ENCODE results near the gene TYW5. TPM values are rescaled to one million over a fixed set of nuclear protein-coding genes. Genes with fewer than 3 reads are reported as not detected.

The TYW5 gene
- polyA plus RNA-seq, 1 of the 3 experiments (the other 2 are of a cell fraction) = 3.6 TPM

DNA sequence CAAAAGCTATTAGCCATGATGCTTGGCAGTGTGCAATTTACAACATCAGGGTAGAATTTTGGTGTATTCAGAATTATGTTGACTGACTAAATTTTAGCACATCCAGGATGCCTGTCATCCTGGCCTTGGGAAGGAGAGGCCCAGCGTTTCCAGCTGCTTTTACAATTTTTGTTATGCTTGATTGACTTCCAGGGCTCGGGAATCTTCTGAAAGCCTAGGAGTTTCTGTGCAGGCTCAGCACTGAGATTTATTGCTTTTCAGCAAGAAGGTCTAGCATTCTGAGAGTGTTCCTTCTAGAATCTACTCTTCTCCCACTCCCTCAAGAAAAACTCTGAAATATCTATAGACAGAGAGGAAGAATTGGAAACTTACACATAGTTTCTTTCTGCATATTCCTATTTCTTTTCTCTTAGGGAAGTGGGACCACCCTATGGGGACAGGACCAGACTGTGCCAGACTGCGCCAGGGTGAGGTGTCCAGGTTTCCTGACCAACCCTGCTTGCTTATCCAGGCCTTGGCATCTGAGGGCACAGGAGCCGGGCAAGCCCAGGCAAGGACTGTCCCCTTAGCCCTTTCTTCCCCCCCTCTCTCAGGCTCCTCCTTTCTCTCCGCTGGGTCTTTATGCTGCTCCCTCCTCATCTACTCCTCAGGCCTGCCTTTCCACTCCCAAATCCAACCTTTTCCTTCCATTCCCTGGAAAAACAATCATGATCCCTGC, 27.0 kb upstream of the TYW5 start:
- POLR2A ChIA-PET = no interaction called here
- WGBS (ENCODE audit: low lambda C conversion rate) = 91% methylated on average over 5 of the region's 5 CpGs
- Histone ChIP-seq H3K9me3 (no peaks in the 10 kb centered on the region), H3K79me2 (ENCODE audit: insufficient read depth) (no peaks in the 10 kb centered on the region), H3K9me2 (no peaks in the 10 kb centered on the region), H3K4me1 (ENCODE audit: control insufficient read depth in 1 of 2, insufficient read depth in 2 of 2, low read depth in 1 of 2, low read length in 1 of 2) (peaks cover 5 to 8% of the 10 kb centered on the region in 2 experiments; a peak in 2 of 4 replicates), H3K36me3 (replicated peaks in 1 of 2; ENCODE audit: control insufficient read depth in 1 of 2, insufficient read depth in 2 of 2, low read length in 1 of 2) (no peaks in the 10 kb centered on the region), H3K9ac (no peak overlapping the region), H3K4me3 (ENCODE audit: low read depth in 2 of 2, low read length in 1 of 2) (no peak overlapping the region), H4K20me1 (ENCODE audit: insufficient read depth) (no peaks in the 10 kb centered on the region), H3K27me3 (ENCODE audit: insufficient read depth) (no peaks in the 10 kb centered on the region), H3K27ac (ENCODE audit: low read depth in 2 of 2, low read length in 1 of 2) (no peak overlapping the region), H2AFZ (ENCODE audit: low read depth) (no peak overlapping the region), H3K4me2 (no peak overlapping the region), H3F3A (replicated peaks; ENCODE audit: insufficient read depth) (no peaks in the 10 kb centered on the region)
- DNase-seq = no peak
- TF ChIP-seq MXI1 (IDR thresholded peaks at IDR 0.05; ENCODE audit: low read depth, low read length) = no peak
- TF ChIP-seq FOSL2 (IDR thresholded peaks at IDR 0.05; ENCODE audit: borderline replicate concordance, low read depth) = no peak
- no peak for TF ChIP-seq SMC3 (IDR thresholded peaks at IDR 0.05; ENCODE audit: low read depth, low read length)
- TF ChIP-seq FOXJ3 (CRISPR knock-in tag; IDR thresholded peaks at IDR 0.05) = no peak
- no peak for TF ChIP-seq SIN3A (IDR thresholded peaks at IDR 0.05; ENCODE audit: borderline replicate concordance, low read depth, low read length)
- TF ChIP-seq JUND (IDR thresholded peaks at IDR 0.05) = no peak
- no peak for TF ChIP-seq TCF12 (IDR thresholded peaks at IDR 0.05)
- TF ChIP-seq, protein P1, sequence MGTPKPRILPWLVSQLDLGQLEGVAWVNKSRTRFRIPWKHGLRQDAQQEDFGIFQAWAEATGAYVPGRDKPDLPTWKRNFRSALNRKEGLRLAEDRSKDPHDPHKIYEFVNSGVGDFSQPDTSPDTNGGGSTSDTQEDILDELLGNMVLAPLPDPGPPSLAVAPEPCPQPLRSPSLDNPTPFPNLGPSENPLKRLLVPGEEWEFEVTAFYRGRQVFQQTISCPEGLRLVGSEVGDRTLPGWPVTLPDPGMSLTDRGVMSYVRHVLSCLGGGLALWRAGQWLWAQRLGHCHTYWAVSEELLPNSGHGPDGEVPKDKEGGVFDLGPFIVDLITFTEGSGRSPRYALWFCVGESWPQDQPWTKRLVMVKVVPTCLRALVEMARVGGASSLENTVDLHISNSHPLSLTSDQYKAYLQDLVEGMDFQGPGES (IDR thresholded peaks at IDR 0.05; ENCODE audit: low read depth, low read length) = no peak
- TF ChIP-seq RXRA (IDR thresholded peaks at IDR 0.05; ENCODE audit: borderline replicate concordance, low read depth) = no peak
- TF ChIP-seq POLR2AphosphoS5 (IDR thresholded peaks at IDR 0.05; ENCODE audit: low read depth, low read length) = no peak
- TF ChIP-seq, protein P2, sequence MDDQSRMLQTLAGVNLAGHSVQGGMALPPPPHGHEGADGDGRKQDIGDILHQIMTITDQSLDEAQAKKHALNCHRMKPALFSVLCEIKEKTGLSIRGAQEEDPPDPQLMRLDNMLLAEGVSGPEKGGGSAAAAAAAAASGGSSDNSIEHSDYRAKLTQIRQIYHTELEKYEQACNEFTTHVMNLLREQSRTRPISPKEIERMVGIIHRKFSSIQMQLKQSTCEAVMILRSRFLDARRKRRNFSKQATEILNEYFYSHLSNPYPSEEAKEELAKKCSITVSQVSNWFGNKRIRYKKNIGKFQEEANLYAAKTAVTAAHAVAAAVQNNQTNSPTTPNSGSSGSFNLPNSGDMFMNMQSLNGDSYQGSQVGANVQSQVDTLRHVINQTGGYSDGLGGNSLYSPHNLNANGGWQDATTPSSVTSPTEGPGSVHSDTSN (IDR thresholded peaks at IDR 0.05) = no peak
- TF ChIP-seq TAF1 (IDR thresholded peaks at IDR 0.05; ENCODE audit: borderline replicate concordance, low read depth, low read length) = no peak
- TF ChIP-seq, protein P3, sequence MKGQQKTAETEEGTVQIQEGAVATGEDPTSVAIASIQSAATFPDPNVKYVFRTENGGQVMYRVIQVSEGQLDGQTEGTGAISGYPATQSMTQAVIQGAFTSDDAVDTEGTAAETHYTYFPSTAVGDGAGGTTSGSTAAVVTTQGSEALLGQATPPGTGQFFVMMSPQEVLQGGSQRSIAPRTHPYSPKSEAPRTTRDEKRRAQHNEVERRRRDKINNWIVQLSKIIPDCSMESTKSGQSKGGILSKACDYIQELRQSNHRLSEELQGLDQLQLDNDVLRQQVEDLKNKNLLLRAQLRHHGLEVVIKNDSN (IDR thresholded peaks at IDR 0.05; ENCODE audit: borderline replicate concordance, low read depth) = no peak
- TF ChIP-seq MEF2A (IDR thresholded peaks at IDR 0.05; ENCODE audit: borderline replicate concordance, low read depth) = no peak
- no peak for TF ChIP-seq GATA2 (CRISPR knock-in tag; IDR thresholded peaks at IDR 0.05)
- TF ChIP-seq, protein P4, sequence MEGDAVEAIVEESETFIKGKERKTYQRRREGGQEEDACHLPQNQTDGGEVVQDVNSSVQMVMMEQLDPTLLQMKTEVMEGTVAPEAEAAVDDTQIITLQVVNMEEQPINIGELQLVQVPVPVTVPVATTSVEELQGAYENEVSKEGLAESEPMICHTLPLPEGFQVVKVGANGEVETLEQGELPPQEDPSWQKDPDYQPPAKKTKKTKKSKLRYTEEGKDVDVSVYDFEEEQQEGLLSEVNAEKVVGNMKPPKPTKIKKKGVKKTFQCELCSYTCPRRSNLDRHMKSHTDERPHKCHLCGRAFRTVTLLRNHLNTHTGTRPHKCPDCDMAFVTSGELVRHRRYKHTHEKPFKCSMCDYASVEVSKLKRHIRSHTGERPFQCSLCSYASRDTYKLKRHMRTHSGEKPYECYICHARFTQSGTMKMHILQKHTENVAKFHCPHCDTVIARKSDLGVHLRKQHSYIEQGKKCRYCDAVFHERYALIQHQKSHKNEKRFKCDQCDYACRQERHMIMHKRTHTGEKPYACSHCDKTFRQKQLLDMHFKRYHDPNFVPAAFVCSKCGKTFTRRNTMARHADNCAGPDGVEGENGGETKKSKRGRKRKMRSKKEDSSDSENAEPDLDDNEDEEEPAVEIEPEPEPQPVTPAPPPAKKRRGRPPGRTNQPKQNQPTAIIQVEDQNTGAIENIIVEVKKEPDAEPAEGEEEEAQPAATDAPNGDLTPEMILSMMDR (IDR thresholded peaks at IDR 0.05) = no peak
- TF ChIP-seq, protein P5, sequence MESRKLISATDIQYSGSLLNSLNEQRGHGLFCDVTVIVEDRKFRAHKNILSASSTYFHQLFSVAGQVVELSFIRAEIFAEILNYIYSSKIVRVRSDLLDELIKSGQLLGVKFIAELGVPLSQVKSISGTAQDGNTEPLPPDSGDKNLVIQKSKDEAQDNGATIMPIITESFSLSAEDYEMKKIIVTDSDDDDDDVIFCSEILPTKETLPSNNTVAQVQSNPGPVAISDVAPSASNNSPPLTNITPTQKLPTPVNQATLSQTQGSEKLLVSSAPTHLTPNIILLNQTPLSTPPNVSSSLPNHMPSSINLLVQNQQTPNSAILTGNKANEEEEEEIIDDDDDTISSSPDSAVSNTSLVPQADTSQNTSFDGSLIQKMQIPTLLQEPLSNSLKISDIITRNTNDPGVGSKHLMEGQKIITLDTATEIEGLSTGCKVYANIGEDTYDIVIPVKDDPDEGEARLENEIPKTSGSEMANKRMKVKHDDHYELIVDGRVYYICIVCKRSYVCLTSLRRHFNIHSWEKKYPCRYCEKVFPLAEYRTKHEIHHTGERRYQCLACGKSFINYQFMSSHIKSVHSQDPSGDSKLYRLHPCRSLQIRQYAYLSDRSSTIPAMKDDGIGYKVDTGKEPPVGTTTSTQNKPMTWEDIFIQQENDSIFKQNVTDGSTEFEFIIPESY (IDR thresholded peaks at IDR 0.05; ENCODE audit: borderline replicate concordance, low read depth) = no peak
- CTCF ChIA-PET = interaction anchor here (1.3 to 1.7 kb wide), 3 partner anchors 489 to 721 kb away, joined by 4 to 10 read pairs (median 7); no protein-coding TSS in a partner anchor
